Activated CD8-positive, alpha-beta memory T cell treated with anti-CD3 and anti-CD28 coated beads for 24 hours (primary cell): Measurements from ENCODE around the gene CP.
"Not testable (repeated sequence)": the region's sequence is repeated elsewhere in the genome, so short reads cannot be mapped to it uniquely, and the experiment has no call there.

Experiments
- DNase-seq: peaks from one replicate; pipeline ENCODE4 v3.0.0-alpha.2; 2020

Gene CP

GRCh38 chr3:149226776-149227175, 5.1 kb upstream of the CP start:
- no peak for DNase-seq

- DNase-seq: peak; percentile 61
Measured at GRCh38 chr3:149224736-149225594, 3.3 kb upstream of the CP start.

DNA sequence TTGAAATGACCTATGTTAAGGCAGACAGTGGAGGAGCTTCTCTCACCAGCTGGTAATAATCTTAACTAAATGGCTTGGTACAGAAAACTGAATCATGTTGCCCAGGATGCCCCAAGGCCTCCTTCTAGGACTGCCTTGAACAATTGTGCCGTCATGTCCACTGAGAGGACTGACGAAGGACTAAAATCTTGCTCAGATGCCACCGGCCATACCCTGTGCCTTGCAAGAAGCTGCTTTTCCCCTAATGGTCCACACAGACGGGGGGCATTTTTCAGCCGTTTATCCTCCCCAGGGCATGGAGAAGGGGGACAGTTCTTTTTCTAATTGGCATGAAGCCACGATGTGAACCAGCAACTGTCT, 1.8 kb upstream of the CP start:
- no peak for DNase-seq

DNA sequence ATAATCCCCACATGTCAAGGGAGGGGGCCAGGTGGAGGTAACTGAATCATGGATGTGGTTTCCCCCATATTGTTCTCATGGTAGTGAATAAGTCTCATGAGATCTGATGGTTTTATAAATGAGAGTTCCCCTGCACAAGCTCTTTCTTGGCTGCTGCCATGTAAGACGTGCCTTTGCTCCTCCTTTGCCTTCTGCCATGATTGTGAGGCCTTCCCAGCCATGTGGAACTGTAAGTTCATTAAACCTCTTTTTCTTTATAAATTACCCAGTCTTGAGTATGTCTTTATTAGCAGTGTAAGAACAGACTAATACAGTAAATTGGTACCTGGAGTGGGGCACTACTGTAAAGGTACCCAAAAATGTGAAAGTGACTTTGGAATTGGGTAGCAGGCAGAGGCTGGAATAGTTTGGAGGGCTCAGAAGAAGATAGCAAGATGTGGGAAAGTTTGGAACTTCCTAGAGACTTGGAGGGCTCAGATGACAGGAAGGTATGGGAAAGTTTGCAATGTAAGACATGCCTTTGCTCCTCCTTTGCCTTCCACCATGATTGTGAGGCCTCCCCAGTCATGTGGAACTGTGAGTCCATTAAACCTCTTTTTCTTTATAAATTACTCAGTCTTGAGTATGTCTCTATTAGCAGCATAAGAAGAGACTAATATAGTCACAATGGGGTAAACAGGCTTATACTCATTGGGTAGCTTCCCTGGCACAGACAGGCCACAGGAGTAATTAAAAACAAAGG, 2.1 kb downstream of the CP start:
- not testable (repeated sequence) for DNase-seq

- DNase-seq: no peak
Measured at GRCh38 chr3:149217347-149217746, 4.3 kb downstream of the CP start.

GRCh38 chr3:149216193-149216869, 5.3 kb downstream of the CP start:
- no peak for DNase-seq

DNA sequence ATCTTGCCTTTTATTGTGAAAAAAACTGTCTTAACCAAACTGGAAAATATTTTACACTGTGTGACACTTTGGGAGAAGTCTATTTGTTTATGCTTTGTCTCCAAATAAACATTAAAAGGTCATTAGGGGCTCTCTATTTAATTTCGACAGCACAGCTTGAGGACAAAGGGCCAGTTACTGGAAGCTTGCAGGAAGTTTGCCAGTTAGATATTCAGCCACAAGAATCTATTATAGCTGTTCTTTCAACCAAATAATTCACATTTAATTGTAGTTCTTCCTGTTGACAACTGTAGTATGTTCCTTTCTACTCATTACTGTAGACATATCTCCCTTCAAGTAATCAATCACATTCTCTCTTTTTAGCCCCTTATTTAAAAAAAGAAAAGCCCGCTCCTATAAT, 6.1 kb downstream of the CP start:
- no peak for DNase-seq

- DNase-seq: no peak
Measured at GRCh38 chr3:149214702-149215101, 6.9 kb downstream of the CP start.

DNA sequence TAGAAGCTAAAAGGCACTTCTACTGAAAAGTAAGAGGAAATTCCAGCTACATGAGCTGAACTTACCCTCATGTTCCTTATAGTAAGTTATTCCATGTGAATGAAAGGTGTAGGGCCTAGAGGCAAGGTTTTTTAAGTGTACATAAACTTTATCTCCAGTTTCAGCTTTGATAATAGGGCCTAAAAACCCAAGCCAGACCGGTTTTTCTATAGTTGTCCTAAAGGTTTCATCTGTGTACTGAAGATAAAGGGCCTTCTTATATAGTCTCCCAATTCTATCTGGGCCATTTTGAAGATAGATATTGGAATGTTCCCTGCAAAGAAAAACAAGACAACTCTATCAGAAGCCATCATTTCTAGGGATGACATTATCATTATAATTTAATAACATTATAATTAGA, 9.2 kb downstream of the CP start:
- DNase-seq: no peak

DNA sequence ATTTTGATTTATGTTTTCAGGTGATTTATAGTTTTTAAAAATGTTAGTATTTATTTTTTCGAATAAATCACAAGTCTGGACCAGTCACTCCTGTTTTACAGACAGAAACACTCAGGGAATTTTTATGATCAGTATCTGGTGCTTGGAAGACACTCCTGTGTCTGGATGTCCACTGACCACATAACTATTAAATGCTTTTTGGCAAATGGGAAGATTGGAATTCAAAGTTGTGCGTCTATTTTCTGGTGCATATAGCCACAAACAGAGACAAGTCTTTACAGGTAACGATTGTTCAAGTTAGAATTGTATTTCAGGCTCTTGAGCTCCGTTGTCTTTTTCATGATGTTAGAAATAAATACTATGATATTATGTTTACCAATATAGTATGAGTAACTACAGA, 12.2 kb downstream of the CP start:
- DNase-seq: no peak

DNA sequence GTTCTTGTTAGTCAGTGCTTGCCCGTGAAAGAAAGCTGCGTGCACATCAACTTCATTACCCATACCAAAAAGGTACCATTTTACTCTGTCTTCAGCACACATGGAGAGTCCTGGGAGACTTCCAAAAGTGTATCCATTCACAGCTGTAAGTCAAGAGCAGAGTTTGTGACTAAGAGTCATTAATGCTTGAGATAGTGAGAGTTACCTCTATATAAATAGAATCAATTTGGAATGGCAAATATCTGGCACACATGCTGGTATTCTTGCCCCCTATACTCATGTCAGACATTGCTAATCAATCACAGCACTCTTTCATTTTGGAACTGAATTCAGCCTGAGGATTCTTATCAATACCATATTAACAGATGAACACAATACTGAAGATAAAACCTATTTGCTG, 14.2 kb downstream of the CP start:
- no peak for DNase-seq

DNA sequence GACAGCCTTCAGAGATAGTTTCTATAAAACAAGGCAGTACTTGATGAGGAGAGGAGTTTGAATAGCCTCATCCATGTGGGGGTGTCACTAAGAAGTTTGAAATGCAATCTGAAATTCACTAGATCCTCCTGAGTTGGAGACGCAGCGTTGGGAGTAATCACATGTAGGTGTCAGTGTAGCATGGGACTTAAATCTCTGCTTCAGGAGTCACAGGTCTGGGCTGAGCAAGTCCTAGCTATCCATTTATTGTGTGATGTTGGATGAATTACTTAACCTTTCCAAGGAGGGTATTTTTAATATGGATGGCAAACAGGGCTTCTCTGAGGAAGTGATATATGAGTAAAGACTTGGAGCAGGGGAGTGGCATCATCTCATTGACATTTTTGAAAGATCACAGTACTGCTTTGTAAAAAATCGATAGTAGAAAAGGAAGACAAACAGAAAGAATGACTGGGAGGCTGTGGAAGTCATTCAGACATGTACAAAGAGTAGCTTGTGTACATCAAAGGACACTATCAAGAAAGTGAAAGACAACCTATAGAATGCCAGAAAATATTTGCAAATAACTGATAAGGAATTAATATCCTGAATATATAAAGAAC, 17.1 kb downstream of the CP start:
- DNase-seq: no peak

- no peak for DNase-seq
Measured at GRCh38 chr3:149203758-149204157, 17.9 kb downstream of the CP start.

DNA sequence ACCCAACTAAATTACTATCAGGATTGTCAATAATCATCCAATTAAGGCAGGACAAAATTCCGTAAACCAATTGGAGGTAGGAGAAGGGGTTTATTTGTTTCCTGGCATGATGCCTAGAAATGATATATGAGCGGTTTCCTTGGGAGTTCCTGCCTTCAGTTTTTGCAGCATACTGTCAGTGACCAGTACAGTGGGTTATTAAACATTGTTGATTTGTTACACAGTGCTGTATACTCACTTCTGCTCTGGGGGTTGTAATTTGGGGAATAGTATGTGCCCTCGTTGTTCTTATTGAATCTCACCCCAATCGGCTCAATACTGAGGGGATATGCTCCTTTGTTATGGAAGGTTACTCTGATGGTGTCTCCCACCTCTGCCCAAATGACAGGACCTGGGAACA, 22.2 kb downstream of the CP start:
- no peak for DNase-seq

- no peak for DNase-seq
Measured at GRCh38 chr3:149198611-149199010, 23.0 kb downstream of the CP start.

DNA sequence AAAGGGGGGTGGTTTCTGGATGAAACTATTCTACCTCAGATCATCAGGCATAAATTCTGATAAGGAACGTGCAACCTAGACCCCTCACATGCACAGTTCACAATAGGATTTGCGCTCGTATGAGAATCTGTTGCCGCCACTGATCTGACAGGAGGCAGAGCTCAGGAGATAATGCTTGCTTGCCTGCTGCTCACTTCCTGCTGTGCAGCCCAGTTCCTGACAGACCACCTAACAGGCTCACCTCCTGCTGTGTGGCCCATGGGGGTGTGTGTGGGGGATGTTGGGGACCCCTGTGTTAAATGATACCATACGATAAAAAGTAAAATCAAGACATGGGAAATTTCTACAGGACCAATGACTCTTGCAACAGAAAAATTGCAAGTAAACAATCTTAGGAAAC, 24.0 kb downstream of the CP start:
- DNase-seq: no peak

DNA sequence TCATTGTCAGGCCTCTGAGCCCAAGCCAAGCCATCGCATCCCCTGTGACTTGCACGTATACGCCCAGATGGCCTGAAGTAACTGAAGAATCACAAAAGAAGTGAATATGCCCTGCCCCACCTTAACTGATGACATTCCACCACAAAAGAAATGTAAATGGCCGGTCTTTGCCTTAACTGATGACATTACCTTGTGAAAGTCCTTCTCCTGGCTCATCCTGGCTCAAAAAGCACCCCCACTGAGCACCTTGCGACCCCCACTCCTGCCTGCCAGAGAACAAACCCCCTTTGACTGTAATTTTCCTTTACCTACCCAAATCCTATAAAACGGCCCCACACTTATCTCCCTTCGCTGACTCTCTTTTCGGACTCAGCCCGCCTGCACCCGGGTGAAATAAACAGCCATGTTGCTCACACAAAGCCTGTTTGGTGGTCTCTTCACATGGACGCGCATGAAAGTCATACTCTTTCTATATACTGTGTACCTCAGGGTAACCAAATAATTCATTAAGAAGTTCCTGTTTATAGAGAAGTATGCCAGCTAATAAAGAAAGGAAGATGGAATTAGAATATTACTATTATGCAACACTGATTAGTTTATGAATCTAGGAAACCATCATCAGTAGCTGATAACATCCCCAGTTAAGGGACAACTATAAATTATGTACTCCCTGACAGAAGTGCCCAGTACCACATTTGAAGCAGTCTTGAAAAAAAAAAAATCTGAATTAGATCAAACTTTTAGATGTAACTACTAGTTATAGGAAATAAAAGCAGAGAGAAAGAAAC, 24.6 kb downstream of the CP start:
- not testable (repeated sequence) for DNase-seq

- no peak for DNase-seq
Measured at GRCh38 chr3:149195221-149195620, 26.4 kb downstream of the CP start.

DNA sequence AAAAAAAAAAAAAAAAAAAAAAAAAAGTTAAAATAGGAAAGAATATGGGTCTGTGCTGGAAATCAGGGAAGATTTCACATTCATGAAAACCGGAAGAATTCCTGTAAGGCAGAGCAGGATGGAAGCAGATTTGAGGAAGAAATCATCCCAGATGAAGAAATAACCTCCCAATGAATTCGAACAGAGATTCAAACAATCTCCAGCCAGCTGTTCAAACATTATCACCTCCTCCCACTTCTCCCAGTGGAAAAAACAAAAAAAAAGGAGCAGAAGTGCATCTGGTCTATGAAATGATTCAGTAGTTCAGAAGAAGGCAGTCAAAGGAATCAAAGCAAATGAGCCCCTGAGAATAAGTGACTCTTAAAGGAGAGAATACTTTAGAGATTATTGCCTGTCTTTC, 33.1 kb downstream of the CP start:
- DNase-seq: no peak

GRCh38 chr3:149186721-149187120, 34.9 kb downstream of the CP start:
- DNase-seq: no peak

DNA sequence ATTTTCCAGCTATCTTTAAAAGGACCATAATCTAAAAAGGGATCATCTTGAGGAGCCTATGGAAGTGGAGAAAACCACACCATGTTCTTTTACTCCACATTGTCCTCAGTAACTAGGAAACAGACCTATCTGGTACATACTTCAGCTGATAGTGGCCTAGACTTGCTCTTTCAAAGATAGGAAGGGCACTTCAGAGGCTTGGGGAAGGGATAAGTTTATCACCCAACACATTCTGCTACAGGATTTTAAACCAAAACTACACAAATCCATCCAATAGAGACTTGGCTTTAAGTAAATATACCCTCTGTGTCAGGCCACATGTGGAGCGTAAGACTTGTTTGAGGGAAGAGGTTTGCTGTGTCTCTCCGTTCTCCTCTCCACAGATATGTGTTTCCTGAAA, 35.4 kb downstream of the CP start:
- DNase-seq: no peak

- DNase-seq: no peak
Measured at GRCh38 chr3:149181182-149181581, 40.4 kb downstream of the CP start.
